ENCODE results near the gene ACTL10.

The ACTL10 gene

DNA sequence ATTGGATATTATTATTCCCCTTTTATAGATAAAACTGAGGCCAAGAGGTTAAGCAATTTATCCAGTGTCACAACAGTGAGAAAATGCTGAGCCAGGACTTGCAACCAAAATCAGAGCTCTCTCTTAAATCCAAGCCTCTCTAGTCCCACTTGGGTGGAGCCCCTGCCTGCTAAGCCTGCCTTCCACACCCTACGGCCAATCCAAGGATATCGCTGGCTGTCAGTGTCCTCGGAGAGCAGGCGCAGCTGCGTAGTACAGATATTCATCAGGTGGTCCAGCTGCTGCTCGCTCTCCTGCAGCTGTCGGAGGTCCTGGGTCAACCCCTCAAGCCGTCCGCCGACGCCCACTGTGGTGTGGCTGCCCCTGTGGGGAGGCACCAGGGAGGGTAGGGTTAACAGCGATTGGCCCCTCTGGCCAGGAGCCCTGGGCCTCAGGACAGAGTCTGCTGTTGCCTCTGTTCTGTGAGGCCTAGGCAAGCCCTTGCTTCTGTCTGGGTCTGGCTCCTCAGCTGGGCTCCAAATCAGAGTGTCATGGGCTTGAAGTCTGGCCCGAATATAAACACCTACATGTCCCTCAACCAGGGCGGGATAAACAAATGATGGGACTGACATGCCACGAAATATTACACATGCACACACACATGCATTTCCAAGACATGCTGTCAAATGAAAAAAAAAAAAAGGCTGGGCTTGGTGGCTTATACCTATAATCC is 11.4 kb downstream of the ACTL10 start:
- DNase-seq (ENCODE audit: low spot score) = no peak

- no peak for DNase-seq (ENCODE audit: low spot score)
Measured at GRCh38 chr20:33679758-33680485, 13.2 kb downstream of the ACTL10 start.

GRCh38 chr20:33680686-33681085 is 13.9 kb downstream of the ACTL10 start:
- DNase-seq (ENCODE audit: low spot score) = no peak

DNA sequence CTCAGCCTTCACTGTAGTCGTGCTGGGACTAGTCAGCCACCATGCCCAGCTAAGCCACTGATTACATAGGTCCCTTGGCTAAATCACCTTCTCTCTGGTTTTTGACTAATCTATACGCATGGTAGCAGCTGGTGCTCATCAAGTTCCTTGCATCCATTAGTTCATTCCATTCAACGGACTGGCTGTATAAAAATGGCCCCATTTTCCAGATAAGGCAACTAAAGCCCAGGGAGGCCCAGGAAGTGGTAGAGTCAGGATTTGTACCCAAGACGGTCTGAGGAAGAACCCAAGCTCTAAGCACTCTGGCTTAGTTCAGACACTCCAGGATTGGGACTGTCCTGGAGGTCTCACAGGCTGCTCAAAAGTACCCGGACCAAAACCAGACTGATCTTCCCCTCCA is 14.5 kb downstream of the ACTL10 start:
- DNase-seq (ENCODE audit: low spot score) = no peak

DNA sequence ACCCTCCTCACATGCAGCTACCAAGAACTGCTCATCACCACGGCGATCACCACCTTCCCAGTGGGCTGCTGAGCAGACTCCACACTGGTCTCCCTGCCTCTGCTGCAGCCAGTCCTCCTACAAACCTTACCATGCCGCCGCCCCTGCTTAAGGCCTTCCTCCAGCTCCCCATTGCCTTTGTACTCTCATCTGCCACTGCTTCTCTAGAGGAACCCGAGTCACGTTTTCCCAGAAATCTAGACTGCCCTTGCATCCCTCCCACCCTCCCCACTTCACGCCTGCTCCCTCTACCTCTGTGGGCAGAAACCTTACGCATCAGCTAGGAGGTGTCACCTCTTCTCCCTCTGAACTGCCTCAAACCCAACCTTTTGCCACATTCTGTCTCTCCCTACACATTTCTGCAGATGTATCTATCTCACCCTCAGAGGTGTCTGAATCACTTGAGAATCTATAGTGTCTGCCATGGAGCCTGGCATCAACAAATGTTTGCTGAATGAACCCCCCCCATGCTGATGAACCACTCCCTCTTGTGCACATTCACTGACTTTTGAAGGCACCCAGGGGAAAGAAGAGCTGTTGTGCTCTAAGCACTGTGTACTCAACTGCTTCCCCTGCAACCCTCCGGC is 15.1 kb downstream of the ACTL10 start:
- DNase-seq (ENCODE audit: low spot score) = no peak

GRCh38 chr20:33684533-33685327 is 18.0 kb downstream of the ACTL10 start:
- no peak for DNase-seq (ENCODE audit: low spot score)

GRCh38 chr20:33685328-33686099 is 18.8 kb downstream of the ACTL10 start:
- DNase-seq (ENCODE audit: low spot score) = no peak

GRCh38 chr20:33686100-33686983 is 19.6 kb downstream of the ACTL10 start, which contains the start of gene E2F1:
Gene E2F1, minus strand, starts transcription at chr20:33686385. Its CDS starts 121 bp downstream, at chr20:33686264.
- peak; percentile 93 for DNase-seq (ENCODE audit: low spot score)

- DNase-seq (ENCODE audit: low spot score) = no peak
Measured at GRCh38 chr20:33686984-33687366, 20.2 kb downstream of the ACTL10 start.

GRCh38 chr20:33687370-33687915 is 20.7 kb downstream of the ACTL10 start:
- DNase-seq (ENCODE audit: low spot score) = no peak

GRCh38 chr20:33687993-33688937 is 21.5 kb downstream of the ACTL10 start:
- no peak for DNase-seq (ENCODE audit: low spot score)

- DNase-seq (ENCODE audit: low spot score) = no peak
Measured at GRCh38 chr20:33688938-33689424, 22.2 kb downstream of the ACTL10 start.

DNA sequence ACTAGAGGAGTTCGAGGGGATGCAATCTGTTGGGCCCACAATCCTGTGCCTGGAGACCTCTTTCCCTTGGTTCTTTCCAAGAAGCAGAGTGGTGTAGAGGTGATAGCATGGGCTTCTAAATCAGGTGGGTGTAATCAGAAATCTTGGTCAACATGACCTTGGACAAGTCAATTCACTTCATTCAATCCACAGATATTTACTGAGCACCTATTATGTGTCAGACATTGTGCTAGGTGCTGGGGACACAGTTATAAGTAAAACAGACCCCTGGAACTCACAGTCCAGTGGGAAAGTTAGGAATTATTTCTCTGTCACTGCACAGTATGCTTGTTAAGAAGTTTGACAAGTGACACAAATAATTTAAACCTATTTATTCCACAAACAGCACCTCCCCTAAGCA is 22.8 kb downstream of the ACTL10 start:
- DNase-seq (ENCODE audit: low spot score) = no peak

GRCh38 chr20:33689973-33690372 is 23.2 kb downstream of the ACTL10 start:
- peak; percentile 78 for DNase-seq (ENCODE audit: low spot score)

- DNase-seq (ENCODE audit: low spot score) = no peak
Measured at GRCh38 chr20:33693289-33693688, 26.5 kb downstream of the ACTL10 start.

DNA sequence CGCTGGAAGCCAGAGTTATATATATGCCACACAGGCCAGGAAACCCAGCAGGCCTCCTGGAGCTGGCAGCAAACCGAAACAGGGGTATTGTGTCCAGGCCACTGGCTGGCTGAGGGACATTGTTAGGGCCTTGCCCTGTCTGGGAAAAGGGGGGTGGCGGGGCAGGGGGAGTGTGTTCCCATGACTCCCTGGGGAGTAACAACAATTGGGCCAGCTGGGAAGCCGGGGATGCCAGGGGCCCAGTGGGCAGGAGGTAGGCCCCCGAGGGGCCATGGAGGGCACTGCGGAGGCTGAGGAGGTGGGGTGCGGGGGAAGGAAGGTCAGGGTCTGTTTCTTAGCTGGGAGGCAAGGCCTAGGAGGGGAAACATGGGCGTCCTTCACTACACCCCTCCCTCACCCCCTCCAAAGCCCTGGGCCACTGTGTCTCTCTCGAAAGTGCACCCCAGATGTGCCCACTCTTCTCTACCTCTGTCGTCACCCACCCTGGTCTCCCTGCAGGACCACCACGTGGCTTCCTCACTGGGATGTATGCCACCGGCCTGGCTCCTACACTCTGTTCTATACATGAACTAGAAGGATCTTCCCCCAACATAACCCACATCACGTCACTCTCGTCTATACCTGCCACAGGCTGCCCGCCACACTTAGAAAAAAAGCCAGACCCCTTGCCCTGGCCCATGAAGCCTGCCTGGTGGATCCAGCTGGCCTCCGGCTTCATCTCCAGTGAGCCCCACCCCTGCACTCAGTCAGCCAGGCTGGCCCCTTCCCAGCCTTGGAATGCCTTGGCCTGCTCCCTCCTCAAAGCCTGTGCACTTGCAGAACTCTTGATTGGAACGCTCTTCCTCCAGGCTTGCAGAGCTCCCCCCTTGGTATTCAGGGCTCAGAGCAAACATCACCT is 27.2 kb downstream of the ACTL10 start:
- DNase-seq (ENCODE audit: low spot score) = peak; percentile 86

DNA sequence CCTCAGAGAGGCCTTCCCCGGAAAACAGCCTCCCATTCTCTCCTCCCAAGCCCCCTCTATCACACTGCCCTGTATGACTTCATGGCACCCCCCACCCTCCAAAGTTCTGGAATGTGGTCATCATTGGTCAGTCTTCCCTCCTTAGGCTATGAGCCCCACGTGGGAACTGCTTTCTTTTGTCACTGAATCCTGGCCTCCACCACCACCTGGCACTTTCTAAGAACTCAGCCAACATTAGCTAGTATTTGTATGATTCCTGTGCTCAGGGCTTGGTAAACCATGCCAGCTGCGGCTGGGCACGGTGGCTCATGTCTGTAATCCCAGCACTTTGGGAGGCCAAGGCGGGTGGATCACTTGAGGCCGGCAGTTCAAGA is 27.9 kb downstream of the ACTL10 start:
- DNase-seq (ENCODE audit: low spot score) = no peak

DNA sequence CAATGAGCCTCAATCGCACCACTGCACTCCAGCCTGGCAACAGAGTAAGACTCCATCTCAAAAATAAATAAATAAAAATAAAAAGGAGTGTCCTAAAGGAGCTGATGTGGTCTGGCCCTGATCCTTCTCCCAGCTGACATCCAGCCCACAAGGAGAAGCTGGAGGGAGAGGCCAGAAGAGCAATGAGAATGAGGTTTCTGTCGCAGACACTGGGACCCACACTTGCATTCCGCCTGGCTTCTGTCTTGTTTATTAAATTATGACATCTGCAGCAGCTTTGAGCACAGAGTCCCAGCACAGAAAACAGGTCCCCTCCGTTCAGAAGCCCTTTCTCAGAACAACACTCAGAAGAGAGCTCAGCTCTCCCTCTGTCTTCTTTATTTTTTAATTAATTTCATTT is 29.7 kb downstream of the ACTL10 start:
- DNase-seq (ENCODE audit: low spot score) = no peak

All from putamen (tissue), 1 donor.